RWPE2 (cell line): Measurements from ENCODE around the gene SMPD3.

Experiments
- ATAC-seq: fragments of 200-7000 bp; cut with Tn5 transposase; 3 replicates; pipeline ENCODE4 v1.9.1; 2021; ENCODE audit warnings: low read depth
- DNase-seq: peaks from one replicate; pipeline ENCODE4 v3.0.0-alpha.2; 2020; ENCODE audit warnings: low spot score
- H3K27ac ChIP-seq: fragments of 450-650 bp; 2 replicates; pipeline ENCODE4 v1.5.1; 2017; ENCODE audit warnings: mild to moderate bottlenecking; ENCODE audit not compliant: poor library complexity, severe bottlenecking
- H3K27me3 ChIP-seq: fragments of 250-450 bp; sonication (Bioruptor Pico); 2 replicates; pipeline ENCODE4 v1.5.1; 2021; ENCODE audit warnings: mild to moderate bottlenecking, moderate library complexity; ENCODE audit not compliant: insufficient read depth, poor library complexity, severe bottlenecking
- H3K36me3 ChIP-seq: fragments of 250-450 bp; sonication (Bioruptor Pico); 2 replicates; pipeline ENCODE4 v1.5.1; 2020; ENCODE audit warnings: low read depth, mild to moderate bottlenecking, moderate library complexity
- H3K4me1 ChIP-seq: fragments of 250-450 bp; sonication (Bioruptor Pico); 2 replicates; pipeline ENCODE4 v1.5.1; 2021; ENCODE audit warnings: mild to moderate bottlenecking, moderate library complexity; ENCODE audit not compliant: insufficient read depth, poor library complexity, severe bottlenecking
- H3K4me3 ChIP-seq: fragments of 250-450 bp; sonication (Bioruptor Pico); 2 replicates; pipeline ENCODE4 v1.5.1; 2021; ENCODE audit warnings: mild to moderate bottlenecking, moderate library complexity; ENCODE audit not compliant: severe bottlenecking
- H3K9me3 ChIP-seq: fragments of 250-450 bp; sonication (Bioruptor Pico); 2 replicates; pipeline ENCODE4 v1.5.1; 2021; ENCODE audit warnings: mild to moderate bottlenecking, moderate library complexity; ENCODE audit not compliant: severe bottlenecking
- TF ChIP-seq, protein P1 (sequence below): fragments of 450-650 bp; IDR thresholded peaks from one replicate; pipeline ENCODE4 v1.5.1; 2017; ENCODE audit warnings: mild to moderate bottlenecking, moderate library complexity; ENCODE audit not compliant: poor library complexity, severe bottlenecking

Gene SMPD3

DNA sequence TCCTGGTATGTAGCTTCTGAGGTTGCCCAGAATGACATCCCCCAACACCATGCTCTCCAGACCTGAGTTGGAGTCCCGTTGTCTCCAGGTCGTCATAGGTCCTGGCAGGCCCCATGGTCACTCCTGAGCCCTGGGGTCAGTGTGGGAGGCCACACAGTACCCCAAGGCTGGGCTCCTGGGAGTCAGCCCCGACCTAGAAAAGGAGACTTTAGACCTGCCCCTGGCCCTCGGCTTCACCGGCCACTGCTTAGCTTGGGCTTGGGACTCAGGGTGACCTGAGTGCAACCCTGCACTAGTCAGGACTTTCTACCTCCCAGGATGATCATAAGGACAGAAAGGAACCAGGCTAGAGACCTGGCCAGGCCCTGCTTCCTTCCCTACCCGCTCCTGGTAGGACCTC, 71.7 kb downstream of the SMPD3 start:
- H3K36me3 ChIP-seq, result no peaks in the 10 kb centered on the region
- ATAC-seq, result no peak
- H3K9me3 ChIP-seq, result no peaks in the 10 kb centered on the region
- TF ChIP-seq, protein P1, sequence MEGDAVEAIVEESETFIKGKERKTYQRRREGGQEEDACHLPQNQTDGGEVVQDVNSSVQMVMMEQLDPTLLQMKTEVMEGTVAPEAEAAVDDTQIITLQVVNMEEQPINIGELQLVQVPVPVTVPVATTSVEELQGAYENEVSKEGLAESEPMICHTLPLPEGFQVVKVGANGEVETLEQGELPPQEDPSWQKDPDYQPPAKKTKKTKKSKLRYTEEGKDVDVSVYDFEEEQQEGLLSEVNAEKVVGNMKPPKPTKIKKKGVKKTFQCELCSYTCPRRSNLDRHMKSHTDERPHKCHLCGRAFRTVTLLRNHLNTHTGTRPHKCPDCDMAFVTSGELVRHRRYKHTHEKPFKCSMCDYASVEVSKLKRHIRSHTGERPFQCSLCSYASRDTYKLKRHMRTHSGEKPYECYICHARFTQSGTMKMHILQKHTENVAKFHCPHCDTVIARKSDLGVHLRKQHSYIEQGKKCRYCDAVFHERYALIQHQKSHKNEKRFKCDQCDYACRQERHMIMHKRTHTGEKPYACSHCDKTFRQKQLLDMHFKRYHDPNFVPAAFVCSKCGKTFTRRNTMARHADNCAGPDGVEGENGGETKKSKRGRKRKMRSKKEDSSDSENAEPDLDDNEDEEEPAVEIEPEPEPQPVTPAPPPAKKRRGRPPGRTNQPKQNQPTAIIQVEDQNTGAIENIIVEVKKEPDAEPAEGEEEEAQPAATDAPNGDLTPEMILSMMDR, result no peak
- no peak for DNase-seq
- H3K4me3 ChIP-seq, result no peak overlapping the region
- H3K27ac ChIP-seq, result no peak overlapping the region
- H3K4me1 ChIP-seq, result no peaks in the 10 kb centered on the region
- no peaks in the 10 kb centered on the region for H3K27me3 ChIP-seq

DNA sequence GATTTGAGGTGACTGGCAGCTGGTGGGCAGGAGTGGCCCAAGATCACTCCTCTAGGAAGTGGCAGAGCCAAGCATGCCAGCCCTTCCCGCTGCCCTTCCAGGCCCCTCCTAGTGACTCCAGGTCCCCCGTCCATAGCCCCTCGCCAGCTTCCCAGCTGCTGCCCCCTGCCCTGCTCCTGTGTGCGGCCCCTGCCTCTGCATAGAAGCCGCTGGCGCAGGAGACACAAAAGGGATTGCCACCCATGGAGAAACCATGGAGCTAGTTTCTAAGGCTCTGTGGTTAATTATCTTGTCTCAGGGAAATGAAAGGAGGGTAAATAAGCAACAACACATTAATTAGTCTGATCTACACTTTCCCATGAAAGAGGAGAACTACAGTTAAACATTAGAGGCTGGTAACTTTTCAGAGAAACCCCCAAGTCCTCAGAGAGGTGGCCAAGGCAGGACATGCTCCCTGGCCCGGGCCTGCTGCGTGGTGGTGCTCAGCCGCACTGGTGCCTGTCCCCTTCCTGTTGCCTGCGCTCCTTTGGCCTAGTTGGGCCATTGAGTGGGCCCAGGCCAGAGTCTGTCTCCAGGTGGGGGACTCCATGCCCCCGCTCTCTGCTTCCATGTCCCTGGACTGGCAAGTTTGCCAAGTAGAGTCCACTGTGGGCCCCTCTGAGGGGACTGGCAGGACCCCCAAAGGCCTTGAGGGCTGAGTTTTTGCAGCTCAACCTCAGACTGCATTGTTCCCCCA, 72.3 kb downstream of the SMPD3 start:
- H3K27ac ChIP-seq, result no peak overlapping the region
- H3K9me3 ChIP-seq, result no peaks in the 10 kb centered on the region
- no peaks in the 10 kb centered on the region for H3K4me1 ChIP-seq
- no peaks in the 10 kb centered on the region for H3K36me3 ChIP-seq
- no peak overlapping the region for H3K4me3 ChIP-seq
- no peaks in the 10 kb centered on the region for H3K27me3 ChIP-seq
- TF ChIP-seq, protein P1, result no peak
- no peak for DNase-seq
- ATAC-seq, result no peak

- no peak; the same call in 2 of the 3 replicates for ATAC-seq
- Histone ChIP-seq H3K4me1 (no peaks in the 10 kb centered on the region), H3K36me3 (no peaks in the 10 kb centered on the region), H3K4me3 (no peak overlapping the region), H3K27me3 (no peaks in the 10 kb centered on the region), H3K9me3 (no peaks in the 10 kb centered on the region), H3K27ac (no peak overlapping the region)
- TF ChIP-seq, protein P1, result no peak
- DNase-seq, result no peak
These were observed 73.2 kb downstream of the SMPD3 start for GRCh38 chr16:68374961-68375660.

DNA sequence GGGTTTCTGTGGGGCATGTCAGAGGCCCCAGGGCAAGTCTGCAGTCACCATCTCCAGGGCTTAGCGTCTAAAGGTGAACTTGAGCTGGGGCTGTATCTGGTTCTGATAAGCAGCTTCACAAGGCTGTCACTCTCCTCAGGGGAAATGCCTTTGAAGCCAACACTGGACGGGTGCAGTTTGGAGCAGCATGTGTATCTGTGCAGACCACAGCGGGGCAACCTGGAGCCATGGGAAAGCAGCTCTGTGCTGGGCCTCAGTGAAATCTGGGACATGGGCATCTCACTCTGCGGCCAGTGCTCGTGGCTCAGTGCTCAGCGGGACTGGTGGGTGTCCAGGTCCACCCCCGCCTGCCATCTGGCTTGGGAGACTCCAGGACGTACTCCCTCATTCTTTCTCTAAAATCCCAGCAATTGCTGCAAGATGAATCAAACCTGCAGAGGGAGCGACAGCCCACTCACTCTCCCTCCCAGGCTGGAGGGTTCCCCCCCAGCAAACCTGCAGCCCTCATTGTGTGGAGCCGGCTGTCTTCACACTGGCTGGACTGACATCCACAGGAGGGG, 74.0 kb downstream of the SMPD3 start:
- Histone ChIP-seq H3K4me3 (no peak overlapping the region), H3K27me3 (no peaks in the 10 kb centered on the region), H3K27ac (no peak overlapping the region), H3K9me3 (no peaks in the 10 kb centered on the region), H3K36me3 (no peaks in the 10 kb centered on the region), H3K4me1 (no peaks in the 10 kb centered on the region)
- no peak for ATAC-seq
- DNase-seq, result no peak
- TF ChIP-seq, protein P1, result no peak
